Measurements from ENCODE around the gene CHIA. TPM values are rescaled to one million over a fixed set of nuclear protein-coding genes. Genes with fewer than 3 reads are reported as not detected.

CHIA gene
- total and polyA plus RNA-seq, 2 donors (not counting 1 experiment from before 2014, with no cell fraction given) = not detected

DNA sequence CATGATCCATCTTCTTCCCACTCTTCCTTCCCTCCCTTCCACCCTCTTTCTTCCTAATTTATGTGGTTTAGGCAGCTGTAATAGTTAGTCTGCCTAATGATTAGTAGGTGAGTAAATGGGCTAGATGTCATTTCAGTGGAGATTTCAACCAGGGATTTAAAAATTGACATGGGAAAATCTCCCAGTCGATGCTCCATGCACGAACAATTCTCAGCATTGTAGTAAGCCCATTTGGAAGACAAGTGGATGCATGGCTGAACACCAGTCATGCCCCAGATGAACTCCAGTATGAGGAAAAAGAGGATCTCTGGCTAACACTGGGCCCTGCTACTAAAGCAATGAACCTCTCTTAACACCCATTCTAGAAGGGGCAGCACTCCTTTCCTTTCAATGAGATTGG, 37.9 kb upstream of the CHIA start:
- H3K27ac ChIP-seq (ENCODE audit: insufficient read depth, low read length) = no peak overlapping the region
- DNase-seq (ENCODE audit: low read depth in 2 of 2) = no peak
- H3K4me2 ChIP-seq (ENCODE audit: extremely low read depth, insufficient read depth, low read length) = no peak overlapping the region
- H3K79me2 ChIP-seq (ENCODE audit: control insufficient read depth, insufficient read depth, low read length) = no peaks in the 10 kb centered on the region
- no peaks in the 10 kb centered on the region for H3K36me3 ChIP-seq (ENCODE audit: control insufficient read depth, insufficient read depth, low read length)
- no peaks in the 10 kb centered on the region for H4K20me1 ChIP-seq (ENCODE audit: control insufficient read depth, extremely low read depth, insufficient read depth, low read length)
- H2AFZ ChIP-seq (ENCODE audit: low read length) = no peak overlapping the region
- no peak overlapping the region for H3K4me3 ChIP-seq (replicated peaks in 1 of 4; ENCODE audit: control extremely low read depth in 1 of 4, insufficient read depth in 1 of 4, low read depth in 3 of 4, low read length in 4 of 4)
- no peak for TF ChIP-seq CTCF (conservative IDR thresholded peaks at IDR 0.05 in 1 of 2, IDR thresholded peaks at IDR 0.05 in 1 of 2; ENCODE audit: low read depth in 1 of 2, low read length in 2 of 2)
- TF ChIP-seq EZH2 (IDR thresholded peaks at IDR 0.05; ENCODE audit: low read length, missing control alignments) = no peak
- H3K9ac ChIP-seq (ENCODE audit: insufficient read depth, low read length) = no peak overlapping the region
- no peaks in the 10 kb centered on the region for H3K4me1 ChIP-seq (ENCODE audit: control insufficient read depth, extremely low read depth, insufficient read depth, low read length)
- peaks cover 19% of the 10 kb centered on the region for H3K27me3 ChIP-seq (ENCODE audit: control insufficient read depth, insufficient read depth, low read length)
- no peaks in the 10 kb centered on the region for H3K9me3 ChIP-seq (ENCODE audit: control insufficient read depth, insufficient read depth, low read depth, low read length)

GRCh38 chr1:111253876-111254275, 36.8 kb upstream of the CHIA start:
- no peak overlapping the region for H3K27ac ChIP-seq (ENCODE audit: insufficient read depth, low read length)
- H3K9ac ChIP-seq (ENCODE audit: insufficient read depth, low read length) = no peak overlapping the region
- H3K27me3 ChIP-seq (ENCODE audit: control insufficient read depth, insufficient read depth, low read length) = peaks cover 19% of the 10 kb centered on the region
- no peak overlapping the region for H2AFZ ChIP-seq (ENCODE audit: low read length)
- H3K4me1 ChIP-seq (ENCODE audit: control insufficient read depth, extremely low read depth, insufficient read depth, low read length) = no peaks in the 10 kb centered on the region
- H3K4me3 ChIP-seq (replicated peaks in 1 of 4; ENCODE audit: control extremely low read depth in 1 of 4, insufficient read depth in 1 of 4, low read depth in 3 of 4, low read length in 4 of 4) = no peak overlapping the region
- no peaks in the 10 kb centered on the region for H3K36me3 ChIP-seq (ENCODE audit: control insufficient read depth, insufficient read depth, low read length)
- H4K20me1 ChIP-seq (ENCODE audit: control insufficient read depth, extremely low read depth, insufficient read depth, low read length) = no peaks in the 10 kb centered on the region
- no peak for DNase-seq (ENCODE audit: low read depth in 2 of 2)
- no peak overlapping the region for H3K4me2 ChIP-seq (ENCODE audit: extremely low read depth, insufficient read depth, low read length)
- H3K9me3 ChIP-seq (ENCODE audit: control insufficient read depth, insufficient read depth, low read depth, low read length) = no peaks in the 10 kb centered on the region
- TF ChIP-seq CTCF (conservative IDR thresholded peaks at IDR 0.05 in 1 of 2, IDR thresholded peaks at IDR 0.05 in 1 of 2; ENCODE audit: low read depth in 1 of 2, low read length in 2 of 2) (no peak), EZH2 (IDR thresholded peaks at IDR 0.05; ENCODE audit: low read length, missing control alignments) (no peak)
- no peaks in the 10 kb centered on the region for H3K79me2 ChIP-seq (ENCODE audit: control insufficient read depth, insufficient read depth, low read length)

DNA sequence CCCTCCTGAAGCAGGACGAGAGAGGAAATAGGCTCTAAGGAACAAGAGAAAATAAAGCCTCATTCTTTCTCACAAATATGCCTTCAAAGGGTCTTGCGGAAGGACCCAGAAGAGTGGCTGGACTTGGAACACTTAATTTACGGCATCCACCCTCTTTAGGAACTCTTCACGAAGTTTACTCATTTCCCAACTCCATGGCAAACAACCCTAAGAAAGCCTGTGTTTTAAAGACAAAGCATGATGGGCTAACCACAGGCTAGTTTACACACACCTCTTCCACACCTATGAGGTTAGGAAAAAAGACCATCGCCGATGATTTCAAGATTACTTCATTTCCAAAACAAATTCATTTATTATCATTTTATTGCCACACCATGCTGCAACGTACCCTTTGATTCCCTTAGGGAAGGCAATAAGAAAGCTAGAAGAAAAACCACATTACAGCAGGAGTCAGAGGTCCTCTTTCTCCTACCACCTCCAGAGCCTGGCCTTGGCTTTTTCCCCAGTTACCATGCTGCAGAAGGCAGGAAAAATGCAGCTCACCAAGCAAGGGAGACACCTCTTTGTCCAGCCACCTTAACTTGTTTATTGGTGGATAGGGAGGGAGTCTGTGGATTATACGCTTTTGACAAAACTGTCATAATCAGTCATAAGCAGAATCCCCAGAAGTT, 33.5 kb upstream of the CHIA start:
- H3K79me2 ChIP-seq (ENCODE audit: control insufficient read depth, insufficient read depth, low read length) = no peaks in the 10 kb centered on the region
- H3K36me3 ChIP-seq (ENCODE audit: control insufficient read depth, insufficient read depth, low read length) = no peaks in the 10 kb centered on the region
- no peak overlapping the region for H2AFZ ChIP-seq (ENCODE audit: low read length)
- no peak overlapping the region for H3K4me3 ChIP-seq (replicated peaks in 1 of 4; ENCODE audit: control extremely low read depth in 1 of 4, insufficient read depth in 1 of 4, low read depth in 3 of 4, low read length in 4 of 4)
- DNase-seq (ENCODE audit: low read depth in 2 of 2) = no peak
- no peaks in the 10 kb centered on the region for H4K20me1 ChIP-seq (ENCODE audit: control insufficient read depth, extremely low read depth, insufficient read depth, low read length)
- peaks cover 10% of the 10 kb centered on the region for H3K27me3 ChIP-seq (ENCODE audit: control insufficient read depth, insufficient read depth, low read length)
- no peak overlapping the region for H3K4me2 ChIP-seq (ENCODE audit: extremely low read depth, insufficient read depth, low read length)
- no peaks in the 10 kb centered on the region for H3K4me1 ChIP-seq (ENCODE audit: control insufficient read depth, extremely low read depth, insufficient read depth, low read length)
- TF ChIP-seq EZH2 (IDR thresholded peaks at IDR 0.05; ENCODE audit: low read length, missing control alignments) (no peak), CTCF (conservative IDR thresholded peaks at IDR 0.05 in 1 of 2, IDR thresholded peaks at IDR 0.05 in 1 of 2; ENCODE audit: low read depth in 1 of 2, low read length in 2 of 2) (no peak)
- no peak overlapping the region for H3K27ac ChIP-seq (ENCODE audit: insufficient read depth, low read length)
- H3K9ac ChIP-seq (ENCODE audit: insufficient read depth, low read length) = no peak overlapping the region
- H3K9me3 ChIP-seq (ENCODE audit: control insufficient read depth, insufficient read depth, low read depth, low read length) = no peaks in the 10 kb centered on the region

All from fibroblast of lung (primary cell).